DLD1 (cell line): ENCODE data around the gene SRPK3.
"Not testable (repeated sequence)": the region's sequence is repeated elsewhere in the genome, so short reads cannot be mapped to it uniquely, and the experiment has no call there.

ENCODE experiments used
- in situ Hi-C: cut with HindIII; loops from 2 replicates; pipeline ENCODE4 v1.10.0; 2017; ENCODE audit warnings: low sequenced_read_pairs

Gene SRPK3

DNA sequence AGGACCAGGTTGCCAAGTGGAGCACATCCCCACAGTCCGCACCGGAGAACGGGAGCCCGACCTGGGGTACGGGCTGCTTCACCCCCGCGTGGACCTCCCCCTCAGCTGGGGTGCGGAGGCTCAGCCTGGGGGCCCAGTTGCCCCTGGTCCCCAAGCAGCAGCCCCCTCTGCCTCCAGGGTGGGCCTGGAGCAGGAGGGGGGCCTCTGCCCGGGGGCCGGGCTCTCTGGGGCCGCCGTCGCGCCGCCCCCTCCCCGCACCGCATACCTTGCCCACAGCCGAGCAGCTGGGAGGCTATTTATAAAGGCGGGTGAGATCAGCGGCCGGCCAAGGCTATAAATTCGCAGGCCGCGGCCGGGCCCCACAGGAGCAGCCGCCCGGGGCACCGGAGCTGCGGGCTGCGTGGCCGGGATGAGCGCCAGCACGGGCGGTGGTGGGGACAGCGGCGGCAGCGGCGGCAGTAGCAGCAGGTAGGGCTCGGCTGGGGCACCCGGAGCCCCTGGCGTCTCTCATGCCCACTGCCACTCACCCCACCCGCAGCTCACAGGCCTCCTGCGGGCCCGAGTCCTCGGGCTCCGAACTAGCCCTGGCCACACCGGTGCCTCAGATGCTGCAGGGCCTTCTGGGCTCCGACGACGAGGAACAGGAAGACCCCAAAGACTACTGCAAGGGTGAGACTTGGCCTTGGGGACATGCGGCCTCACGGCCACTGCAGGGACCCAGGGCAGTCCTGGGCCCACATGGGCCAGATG lies at the start of gene SRPK3:
Gene SRPK3 (plus strand): TSS at position 364 of the 750 bp plus-strand sequence. CDS start 46 bp downstream, at position 410.
- in situ Hi-C loops, result no loop called here

DNA sequence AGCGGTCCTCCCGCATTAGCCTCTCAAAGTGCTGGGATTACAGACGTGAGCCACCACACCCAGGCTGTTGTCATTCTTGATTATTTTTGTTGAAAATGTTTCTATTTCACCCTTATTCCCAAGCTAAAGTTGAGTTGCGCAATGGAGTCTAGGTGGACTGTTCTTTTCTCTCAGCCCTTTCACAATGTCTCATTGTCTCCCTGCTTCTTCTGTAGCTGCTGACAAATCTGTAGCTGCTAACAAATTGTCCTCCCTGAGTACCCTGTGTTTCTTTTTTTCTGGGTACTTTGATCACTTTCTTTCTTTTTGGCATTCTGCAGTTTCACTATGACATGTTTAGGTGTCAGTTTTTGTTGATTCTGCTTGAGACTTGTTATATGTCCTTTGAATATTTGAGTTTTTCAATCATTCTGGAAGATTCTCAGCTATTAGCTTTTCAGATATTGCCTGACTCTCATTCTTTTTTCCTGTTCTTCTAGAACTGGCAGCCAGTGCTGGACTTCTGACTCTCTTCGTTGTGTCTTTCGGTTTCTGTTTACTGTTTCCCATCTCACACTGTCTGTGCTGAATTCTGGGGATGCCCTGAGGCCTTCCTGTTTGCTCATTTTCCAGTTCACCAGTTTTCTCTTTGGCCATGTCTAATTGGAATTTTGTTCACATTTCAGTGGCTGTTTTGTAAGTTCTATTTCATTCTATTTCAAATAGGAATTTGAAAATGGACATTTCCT lies 49.6 kb upstream of the SRPK3 start:
- in situ Hi-C loops, result no loop called here

GRCh38 chrX:153731845-153732215 lies 49.0 kb upstream of the SRPK3 start:
- in situ Hi-C loops, result no loop called here

GRCh38 chrX:153732401-153732800 lies 48.4 kb upstream of the SRPK3 start:
- in situ Hi-C loops, result no loop called here

DNA sequence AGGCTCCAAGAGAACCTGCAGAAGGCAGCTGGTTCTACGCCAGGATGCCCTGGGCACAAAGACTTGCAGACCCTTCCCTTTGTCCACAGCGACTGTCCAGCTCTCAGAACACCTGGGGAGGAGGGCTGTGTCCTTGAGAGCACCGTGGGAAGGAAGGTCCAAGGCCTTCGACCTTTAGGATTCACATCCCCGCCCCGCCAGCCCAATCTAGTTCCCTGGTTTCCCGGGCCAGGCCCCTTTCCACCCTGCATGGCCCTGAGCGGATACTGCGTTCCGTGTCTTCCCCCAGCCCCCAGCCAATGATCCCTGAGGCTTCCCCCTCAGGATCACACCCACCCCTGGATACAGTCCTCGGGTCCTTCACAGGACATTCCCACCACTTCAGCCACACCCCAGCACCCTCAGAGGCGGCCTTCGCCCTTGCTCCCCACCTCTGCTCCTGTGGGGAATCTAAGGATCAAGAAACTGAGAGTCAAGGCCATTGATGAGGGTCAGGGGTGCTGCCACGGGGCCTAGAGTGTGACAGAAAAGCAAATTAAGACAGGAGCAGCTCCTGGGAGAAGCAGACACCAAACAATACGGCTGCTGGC lies 47.1 kb upstream of the SRPK3 start:
- in situ Hi-C loops, result no loop called here

- in situ Hi-C loops, result no loop called here
Observed at GRCh38 chrX:153734871-153735270, 46.0 kb upstream of the SRPK3 start.

DNA sequence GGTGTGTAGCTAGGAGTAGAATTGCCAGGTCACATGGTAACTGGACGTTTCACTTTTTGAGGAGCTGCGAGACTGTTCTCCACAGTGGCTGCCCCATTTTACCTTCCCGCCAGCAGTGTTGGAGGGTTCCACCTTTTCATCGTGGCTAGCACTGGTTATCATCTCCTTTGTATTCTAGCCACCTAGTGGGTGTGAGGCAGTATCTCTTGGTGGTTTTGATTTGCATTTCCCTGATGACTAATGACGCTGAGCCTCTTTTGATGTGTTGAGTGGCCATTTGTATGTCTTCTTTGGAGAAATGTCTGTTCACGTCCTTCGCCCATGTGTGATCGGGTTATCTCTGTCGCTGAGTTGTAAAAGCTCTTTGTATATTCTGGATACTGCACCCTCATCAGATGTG lies 45.6 kb upstream of the SRPK3 start:
- in situ Hi-C loops, result no loop called here

- in situ Hi-C loops, result no loop called here
Observed at GRCh38 chrX:153736071-153736820, 44.6 kb upstream of the SRPK3 start.

DNA sequence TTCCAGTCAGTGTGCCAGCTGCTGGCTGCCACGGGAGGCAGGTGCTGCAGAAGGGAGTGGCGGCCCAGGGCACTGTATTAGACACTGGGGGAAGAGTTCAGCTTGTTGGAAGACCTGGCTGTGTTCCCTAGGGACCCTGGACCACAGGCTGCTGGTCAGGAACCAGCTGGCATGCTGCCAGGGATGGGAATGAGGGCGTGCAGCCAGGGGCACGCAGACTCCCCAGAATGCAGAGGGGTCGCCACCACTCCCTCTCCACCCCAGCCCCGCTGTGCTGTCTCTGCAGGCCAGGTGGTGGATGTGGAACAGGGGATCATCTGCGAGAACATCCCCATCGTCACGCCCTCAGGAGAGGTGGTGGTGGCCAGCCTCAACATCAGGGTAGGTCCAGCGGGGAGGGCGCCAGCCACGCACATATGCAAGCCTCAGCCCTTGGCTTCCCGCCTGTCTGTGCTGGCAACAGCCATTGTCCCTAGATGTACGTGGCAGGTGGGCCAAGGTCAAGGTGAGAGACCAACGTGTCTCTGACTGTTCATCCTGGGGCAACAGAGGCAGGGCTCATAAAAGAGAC lies 43.9 kb upstream of the SRPK3 start:
- in situ Hi-C loops, result no loop called here

- in situ Hi-C loops, result no loop called here
Observed at GRCh38 chrX:153738056-153738605, 42.7 kb upstream of the SRPK3 start.

GRCh38 chrX:153739754-153740486 lies 40.9 kb upstream of the SRPK3 start:
- in situ Hi-C loops, result no loop called here

DNA sequence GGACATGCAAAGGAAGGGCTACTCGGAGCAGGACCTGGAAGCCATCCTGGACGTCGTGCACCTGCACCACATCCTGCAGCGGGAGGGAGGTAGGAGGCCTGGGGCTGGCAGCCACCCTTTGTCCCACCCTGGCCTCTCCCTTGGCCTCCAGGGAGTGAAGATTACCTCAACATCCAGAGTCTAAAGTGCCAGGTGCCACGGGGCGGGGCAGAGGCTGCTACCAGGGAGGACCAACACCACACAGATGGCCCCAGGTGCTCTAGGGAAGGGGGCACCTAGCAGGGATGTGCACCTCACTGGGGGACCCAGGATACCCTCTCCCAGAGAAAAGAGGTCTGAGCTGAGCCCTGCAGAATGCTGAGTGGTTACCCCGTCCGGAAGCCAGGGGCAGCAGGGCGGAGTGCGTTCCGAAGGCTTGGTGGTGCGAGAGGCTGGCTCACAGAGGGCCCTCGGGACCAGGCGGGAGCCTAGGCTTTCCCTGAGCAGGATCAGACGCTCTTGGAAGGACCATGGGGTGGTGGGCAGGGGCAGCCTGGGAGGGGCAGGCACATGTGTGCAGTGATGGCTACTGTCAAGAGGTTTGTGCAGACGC lies 40.1 kb upstream of the SRPK3 start:
- in situ Hi-C loops, result no loop called here

DNA sequence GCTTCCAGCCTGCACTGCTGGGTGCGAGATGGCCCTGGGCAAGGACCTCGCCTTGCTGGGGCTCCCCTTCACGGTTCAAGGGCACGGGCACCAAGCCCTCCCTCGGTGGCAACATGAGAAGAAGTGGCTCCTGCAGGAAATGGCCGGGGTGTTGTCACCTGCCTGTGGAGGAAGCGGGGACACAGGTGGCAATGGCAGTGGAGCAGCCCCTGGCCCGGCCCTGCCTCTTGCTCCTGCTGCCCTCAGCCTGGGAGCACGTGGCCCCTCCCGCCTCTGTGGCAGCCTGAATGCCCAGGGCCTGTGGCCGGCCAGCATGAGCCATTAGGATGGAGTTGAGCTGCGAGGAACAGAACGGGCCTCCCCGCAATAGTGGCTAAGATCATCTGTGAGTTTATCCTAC lies 39.4 kb upstream of the SRPK3 start:
- in situ Hi-C loops, result no loop called here

DNA sequence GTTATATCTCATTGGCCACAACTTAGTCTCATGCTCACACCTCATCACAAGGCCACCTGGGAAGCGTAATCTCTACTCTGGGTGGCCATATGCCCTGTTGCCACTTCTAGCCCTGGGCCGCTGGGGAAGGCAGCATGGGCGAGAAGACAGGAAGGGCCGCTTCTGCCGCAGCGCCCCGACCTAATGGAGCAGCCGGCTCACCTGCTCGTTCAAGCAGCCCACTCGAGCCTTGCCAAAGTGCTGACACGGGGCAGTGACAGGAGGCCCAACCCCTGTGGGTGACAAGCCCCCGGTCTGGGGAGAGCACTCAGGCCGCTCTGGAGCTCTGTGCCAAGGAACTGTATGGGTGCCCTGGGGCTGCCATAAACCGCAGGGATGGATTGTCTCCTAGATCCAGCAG lies 38.7 kb upstream of the SRPK3 start:
- in situ Hi-C loops, result not testable (repeated sequence)

DNA sequence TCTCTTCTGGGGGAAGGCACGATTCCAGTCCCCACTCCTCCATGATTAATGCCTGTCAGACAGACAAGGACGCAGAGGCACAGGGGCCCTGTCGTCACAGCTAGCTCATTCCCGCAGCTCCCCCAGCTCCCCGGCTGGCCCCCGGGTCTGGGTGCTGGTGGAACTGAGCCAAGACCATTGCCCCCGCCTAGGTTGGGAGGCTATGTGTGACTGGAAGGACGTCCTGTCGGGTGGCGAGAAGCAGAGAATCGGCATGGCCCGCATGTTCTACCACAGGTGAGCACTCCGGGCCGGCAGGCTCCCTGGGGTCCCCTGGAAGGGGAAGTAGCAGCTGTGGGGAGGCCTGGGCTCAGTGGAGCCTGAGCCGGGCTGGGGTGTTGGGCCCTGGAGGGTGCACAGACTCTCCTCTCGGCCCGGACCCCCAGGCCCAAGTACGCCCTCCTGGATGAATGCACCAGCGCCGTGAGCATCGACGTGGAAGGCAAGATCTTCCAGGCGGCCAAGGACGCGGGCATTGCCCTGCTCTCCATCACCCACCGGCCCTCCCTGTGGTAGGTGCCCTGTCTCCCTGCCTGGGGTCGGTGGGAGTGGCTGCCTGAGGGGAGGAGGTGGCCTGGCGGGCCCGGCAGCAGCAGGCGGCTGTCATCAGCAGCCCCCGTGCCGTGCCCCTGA lies 37.9 kb upstream of the SRPK3 start:
- in situ Hi-C loops, result not testable (repeated sequence)

DNA sequence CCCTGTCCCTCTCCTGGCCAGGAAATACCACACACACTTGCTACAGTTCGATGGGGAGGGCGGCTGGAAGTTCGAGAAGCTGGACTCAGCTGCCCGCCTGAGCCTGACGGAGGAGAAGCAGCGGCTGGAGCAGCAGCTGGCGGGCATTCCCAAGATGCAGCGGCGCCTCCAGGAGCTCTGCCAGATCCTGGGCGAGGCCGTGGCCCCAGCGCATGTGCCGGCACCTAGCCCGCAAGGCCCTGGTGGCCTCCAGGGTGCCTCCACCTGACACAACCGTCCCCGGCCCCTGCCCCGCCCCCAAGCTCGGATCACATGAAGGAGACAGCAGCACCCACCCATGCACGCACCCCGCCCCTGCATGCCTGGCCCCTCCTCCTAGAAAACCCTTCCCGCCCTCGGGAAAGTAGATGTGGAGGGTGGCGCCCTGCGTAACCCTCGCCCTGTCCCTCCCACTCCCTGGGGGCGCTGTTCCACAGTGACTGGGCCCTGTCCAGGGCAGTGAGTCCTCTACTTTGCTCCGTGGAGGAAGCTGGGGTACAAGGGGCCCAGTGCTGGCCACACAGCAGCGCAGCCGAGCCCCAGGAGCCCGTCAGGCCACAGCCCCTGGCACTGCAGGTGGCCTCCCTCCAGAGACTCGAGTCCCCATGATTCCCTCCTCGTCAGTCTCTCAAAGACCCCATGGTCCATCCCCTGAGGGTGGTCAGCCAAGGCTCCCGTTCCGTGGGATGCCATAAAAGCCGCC lies 37.2 kb upstream of the SRPK3 start:
- in situ Hi-C loops, result not testable (repeated sequence)

DNA sequence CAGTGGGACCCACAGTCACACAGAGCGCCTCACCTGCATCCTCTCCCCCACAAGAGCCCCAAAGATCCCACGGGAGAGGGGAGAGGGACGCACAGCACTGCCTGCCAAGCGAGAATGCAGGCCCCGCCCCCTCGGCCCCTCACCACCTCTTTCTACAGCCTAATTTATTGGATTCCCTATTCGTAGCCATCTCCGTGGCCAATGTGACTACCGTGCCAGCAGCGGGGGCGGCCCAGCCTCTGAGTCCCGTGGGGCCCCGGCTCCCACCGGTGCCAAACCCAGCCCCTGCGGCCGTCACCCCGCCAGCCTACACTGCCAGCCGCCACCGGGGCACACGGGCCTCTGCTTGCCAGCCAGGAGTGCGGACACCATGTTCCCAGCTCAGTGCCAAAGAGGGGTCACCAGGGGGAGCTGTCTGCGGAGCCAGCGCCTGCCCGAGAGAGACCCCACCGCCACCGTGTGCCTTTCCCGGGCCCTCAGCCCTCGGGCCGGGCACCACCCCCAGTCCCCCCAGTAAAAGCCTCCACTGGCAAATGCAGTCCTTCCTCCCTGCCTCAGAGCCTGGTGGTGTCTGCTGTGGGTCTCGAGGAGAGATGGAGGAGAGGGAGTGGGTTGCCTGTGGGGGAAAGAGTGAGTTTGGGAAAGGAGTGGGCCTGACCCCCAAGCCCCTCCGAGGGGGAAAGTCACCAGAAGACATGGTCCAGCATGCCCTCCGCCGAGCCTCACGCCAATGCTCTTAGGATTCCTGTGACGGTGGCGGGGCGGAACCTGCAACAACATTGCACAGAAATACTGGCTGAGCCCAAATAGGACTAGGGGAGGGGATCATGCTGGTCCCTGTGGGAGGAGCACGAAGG lies 36.4 kb upstream of the SRPK3 start:
- in situ Hi-C loops, result no loop called here

DNA sequence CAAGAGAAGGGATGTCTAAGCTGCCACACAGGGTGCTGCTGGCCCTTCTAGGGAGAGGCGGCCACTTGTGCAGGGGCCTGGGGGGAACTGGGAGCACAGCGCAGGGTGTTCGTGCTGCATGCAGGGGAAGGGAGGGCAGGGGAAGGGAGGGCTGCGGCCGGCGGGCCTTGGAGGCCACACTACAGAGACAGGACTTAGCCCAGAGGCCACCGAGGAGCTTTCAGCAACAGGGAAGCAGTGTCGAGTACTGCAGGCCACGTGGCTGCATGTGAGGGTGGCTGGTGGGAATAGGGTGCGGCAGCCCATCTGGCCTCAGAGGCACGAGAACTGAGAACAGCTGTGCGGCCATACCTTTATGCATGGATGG lies 35.8 kb upstream of the SRPK3 start:
- in situ Hi-C loops, result not testable (repeated sequence)
